OCI-LY3 (cell line): ENCODE results near the gene C22orf31.

Source experiments
- EZH2phosphoT487 ChIP-seq: fragments of 200-600 bp; shearing (Covaris generic); IDR thresholded peaks from 2 replicates; pipeline ENCODE4 v1.6.1; 2018; ENCODE audit warnings: antibody characterized with exemption, mixed run types, low read depth
- TF ChIP-seq, protein P1 (sequence below): fragments of 200-600, 300-600 bp; sonication (generic); IDR thresholded peaks from 2 replicates; pipeline ENCODE4 v1.5.1; 2014; ENCODE audit warnings: antibody characterized with exemption, low read length, low read depth

DNA sequence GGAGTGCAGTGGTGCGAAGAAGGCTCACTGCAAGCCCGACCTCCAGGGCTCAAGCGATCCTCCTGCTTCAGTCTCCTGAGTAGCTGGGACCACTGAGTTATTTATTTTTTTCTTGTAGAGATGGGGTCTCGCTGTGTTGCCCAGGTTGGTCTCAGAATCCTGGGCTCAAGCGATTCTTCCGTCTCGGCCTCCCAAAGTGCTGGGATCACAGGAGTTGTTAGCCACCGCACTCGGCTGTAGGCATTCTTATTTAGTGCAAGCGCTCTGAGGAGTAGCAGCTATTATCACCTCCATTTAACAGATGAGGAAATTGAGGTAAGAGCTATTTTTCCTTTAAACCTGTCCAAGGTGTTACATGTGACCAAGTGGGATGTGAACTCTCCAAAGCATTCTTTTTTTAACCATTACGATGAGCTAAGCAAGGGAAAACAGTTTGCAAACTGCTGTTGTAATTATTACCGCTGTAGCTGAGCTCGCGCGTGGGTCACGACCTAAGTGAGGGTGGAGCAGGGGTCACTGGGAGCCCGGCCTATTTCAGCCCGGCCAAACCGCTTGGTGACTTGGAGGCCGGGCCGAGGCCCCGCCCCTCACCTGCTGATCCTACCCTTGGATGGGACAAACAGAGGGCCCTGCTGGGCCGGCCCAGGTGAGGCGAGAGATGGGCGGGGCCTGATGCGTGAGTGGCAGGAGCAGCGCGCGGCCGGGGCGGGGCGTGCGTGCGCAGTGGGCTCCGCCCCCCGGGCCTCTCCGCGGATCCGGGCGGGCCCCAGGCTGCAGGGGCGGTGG, 10.8 kb upstream of the C22orf31 start:
- TF ChIP-seq, protein P1, sequence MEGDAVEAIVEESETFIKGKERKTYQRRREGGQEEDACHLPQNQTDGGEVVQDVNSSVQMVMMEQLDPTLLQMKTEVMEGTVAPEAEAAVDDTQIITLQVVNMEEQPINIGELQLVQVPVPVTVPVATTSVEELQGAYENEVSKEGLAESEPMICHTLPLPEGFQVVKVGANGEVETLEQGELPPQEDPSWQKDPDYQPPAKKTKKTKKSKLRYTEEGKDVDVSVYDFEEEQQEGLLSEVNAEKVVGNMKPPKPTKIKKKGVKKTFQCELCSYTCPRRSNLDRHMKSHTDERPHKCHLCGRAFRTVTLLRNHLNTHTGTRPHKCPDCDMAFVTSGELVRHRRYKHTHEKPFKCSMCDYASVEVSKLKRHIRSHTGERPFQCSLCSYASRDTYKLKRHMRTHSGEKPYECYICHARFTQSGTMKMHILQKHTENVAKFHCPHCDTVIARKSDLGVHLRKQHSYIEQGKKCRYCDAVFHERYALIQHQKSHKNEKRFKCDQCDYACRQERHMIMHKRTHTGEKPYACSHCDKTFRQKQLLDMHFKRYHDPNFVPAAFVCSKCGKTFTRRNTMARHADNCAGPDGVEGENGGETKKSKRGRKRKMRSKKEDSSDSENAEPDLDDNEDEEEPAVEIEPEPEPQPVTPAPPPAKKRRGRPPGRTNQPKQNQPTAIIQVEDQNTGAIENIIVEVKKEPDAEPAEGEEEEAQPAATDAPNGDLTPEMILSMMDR, result no peak
- TF ChIP-seq EZH2phosphoT487, result no peak
